ENCODE measurements around the gene CMTM7. TPM values are rescaled to one million over a fixed set of nuclear protein-coding genes. Genes with fewer than 3 reads are reported as not detected.
"Not testable (repeated sequence)": the region's sequence is repeated elsewhere in the genome, so short reads cannot be mapped to it uniquely, and the experiment has no call there.

CMTM7 gene
- polyA plus RNA-seq, 1 donor, result 12.9 TPM

DNA sequence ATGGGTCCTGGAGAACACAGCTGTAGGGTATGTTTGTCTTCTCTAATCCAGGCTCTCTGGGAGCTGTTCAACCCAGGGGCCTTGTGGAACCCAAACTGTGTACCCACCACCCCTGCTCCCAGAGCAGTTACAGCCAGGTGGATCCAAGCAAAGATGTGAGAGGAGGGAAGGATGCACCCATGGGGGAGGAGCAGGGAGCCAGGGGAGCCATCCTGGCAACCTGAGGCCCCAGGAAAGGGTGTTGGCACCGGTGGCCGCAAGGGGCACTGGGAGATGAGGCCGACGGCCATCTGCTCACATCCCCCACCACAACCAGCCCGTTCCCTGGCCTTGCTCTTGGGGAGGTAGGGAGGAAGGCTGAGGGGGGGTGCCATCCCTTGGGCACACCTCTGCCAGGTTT, 67.8 kb downstream of the CMTM7 start:
- no peak for DNase-seq (ENCODE audit: low read depth)

- no peak for DNase-seq (ENCODE audit: low read depth)
Measured at GRCh38 chr3:32460031-32460749, 68.5 kb downstream of the CMTM7 start.

DNA sequence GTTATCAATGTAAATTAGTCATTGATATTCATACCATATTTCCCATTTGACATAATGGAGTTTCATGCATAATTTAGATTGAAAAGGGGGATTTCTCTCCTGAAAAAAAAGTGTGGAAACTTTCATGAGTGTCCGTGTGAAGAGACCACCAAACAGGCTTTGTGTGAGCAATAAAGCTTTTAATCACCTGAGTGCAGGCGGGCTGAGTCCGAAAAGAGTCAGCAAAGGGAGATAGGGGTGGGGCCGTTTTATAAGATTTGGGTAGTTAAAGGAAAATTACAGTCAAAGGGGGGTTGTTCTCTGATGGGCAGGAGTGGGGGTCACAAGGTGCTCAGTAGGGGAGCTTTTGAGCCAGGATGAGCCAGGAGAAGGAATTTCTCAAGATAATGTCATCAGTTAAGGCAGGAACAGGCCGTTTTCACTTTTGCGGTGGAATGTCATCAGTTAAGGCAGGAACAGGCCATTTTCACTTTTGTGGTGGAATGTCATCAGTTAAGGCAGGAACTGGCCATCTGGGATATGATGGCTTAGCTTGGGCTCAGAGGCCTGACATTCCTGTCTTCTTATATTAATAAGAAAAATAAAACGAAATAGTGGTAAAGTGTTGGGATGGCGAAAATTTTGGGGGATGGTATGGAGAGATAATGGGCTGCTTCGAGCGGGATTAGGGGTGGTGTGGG, 69.3 kb downstream of the CMTM7 start:
- DNase-seq (ENCODE audit: low read depth), result not testable (repeated sequence)

- DNase-seq (ENCODE audit: low read depth), result not testable (repeated sequence)
Measured at GRCh38 chr3:32462191-32462986, 70.7 kb downstream of the CMTM7 start.

DNA sequence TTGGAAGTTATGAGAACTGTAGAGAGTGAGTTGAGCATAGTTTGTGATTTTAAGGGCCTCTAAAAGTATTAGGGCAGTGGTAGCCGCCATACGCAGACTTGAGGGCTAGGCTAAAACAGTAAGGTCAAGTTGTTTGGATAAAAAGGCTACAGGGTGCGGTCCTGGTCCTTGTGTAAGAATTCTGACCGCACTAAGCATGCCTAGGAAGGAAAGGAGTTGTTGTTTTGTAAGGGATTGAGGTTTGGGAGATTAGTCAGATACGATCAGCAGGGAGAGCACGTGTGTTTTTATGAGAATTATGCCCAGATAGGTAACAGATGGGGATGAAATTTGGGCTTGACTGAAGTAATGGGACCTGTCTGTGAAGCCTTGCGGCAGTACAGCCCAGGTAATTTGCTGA, 71.8 kb downstream of the CMTM7 start:
- not testable (repeated sequence) for DNase-seq (ENCODE audit: low read depth)

DNA sequence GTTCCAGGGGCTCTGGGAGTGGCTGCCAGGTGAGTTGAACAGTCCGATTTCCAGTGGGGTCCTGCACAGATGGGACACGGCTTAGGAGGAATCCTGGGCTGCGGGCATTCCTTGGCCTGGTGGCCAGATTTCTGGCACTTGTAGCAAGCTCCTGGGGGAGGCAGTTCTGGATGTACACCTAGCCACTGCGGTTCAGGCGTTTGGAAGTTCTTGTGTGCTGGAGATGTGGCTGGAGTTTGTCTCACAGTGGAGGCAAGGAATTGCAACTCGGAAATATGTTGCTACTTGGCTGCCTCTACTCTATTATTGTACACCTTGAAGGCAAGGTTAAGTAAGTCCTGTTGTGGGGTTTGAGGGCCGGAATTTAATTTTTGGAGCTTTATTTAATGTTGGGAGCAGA, 73.1 kb downstream of the CMTM7 start:
- DNase-seq (ENCODE audit: low read depth), result not testable (repeated sequence)

DNA sequence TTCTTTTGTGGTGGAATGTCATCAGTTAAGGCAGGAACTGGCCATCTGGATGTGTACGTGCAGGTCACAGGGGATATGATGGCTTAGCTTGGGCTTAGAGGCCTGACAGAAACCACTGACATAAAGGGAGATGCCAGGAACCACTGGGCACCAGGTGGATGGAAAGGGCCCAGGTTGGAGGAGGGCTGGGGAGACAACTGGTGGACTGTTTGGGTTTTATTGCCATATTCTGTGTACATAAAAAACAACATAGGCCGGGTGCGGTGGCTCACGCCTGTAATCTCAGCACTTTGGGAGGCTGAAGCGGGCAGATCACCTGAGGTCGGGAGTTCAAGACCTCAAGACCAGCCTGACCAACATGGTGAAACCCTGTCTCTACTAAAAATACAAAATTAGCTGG, 75.2 kb downstream of the CMTM7 start:
- DNase-seq (ENCODE audit: low read depth), result not testable (repeated sequence)

DNA sequence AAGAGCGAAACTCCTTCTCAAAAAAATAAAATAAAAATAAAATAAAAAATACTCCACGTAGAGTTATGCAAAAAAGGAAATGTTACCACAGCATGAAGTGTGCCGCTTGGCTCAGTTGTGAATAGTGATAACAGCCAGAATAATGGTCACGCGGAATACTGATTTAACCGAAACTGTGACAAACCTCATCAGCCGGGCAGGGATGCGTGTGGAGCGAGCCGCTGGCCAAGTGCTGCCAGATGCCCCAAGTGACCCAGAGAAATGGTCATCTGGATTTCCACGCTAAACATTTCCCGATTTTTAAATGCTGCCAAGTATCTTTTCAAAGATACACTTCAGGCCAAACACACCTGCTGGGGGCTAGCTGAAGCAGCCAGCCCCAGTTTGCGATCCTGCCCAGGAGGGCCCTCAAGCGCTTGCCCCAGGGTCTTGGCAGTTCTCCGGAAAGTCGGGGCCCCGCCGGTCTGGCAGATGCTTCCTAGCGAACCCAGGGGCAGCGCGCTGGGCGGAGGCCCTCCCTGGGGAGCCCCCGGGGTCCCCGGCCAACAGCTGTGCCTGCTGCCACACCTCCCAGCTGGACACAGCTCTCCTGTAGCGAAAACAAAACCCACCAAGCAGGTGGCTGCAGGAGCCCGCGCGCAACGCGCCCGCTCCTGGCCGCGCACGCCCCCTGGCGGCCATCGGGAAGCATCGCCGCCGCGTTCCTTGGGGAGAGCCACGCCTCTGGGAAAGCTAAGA, 75.8 kb downstream of the CMTM7 start:
- DNase-seq (ENCODE audit: low read depth), result no peak

DNA sequence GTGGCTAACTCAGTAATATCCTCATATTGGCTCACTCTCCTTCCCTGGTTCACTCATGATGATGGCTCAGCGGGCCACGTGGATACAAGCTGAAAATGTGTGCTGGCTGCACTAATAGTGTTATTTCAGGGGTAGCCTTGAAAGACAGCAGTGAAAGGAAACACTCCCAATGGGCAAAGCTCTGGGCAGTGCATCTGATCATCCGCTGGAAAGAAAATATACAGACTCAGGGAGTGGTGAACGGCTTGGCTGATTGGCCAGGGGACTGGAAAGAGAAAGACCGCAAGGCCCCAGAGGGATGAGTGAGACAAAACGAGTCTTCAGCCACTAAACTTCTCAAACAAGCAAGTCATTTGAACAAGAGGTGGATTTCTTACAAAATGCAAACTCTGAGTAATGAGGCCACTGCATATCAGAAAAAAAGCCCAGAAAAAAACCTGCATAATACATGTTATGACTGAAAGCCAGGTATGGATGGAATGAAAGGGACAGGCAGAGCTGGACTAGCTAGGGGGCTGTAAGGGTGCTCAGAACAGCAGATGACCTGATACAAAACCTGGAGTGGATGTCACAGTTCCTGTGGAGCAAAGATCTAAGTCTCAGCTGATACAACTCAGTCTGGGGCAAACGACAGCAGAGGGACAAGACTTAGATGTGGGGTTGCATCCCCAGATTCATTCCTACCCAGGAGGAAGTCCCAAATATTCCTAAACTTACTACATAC, 77.7 kb downstream of the CMTM7 start:
- no peak for DNase-seq (ENCODE audit: low read depth)

DNA sequence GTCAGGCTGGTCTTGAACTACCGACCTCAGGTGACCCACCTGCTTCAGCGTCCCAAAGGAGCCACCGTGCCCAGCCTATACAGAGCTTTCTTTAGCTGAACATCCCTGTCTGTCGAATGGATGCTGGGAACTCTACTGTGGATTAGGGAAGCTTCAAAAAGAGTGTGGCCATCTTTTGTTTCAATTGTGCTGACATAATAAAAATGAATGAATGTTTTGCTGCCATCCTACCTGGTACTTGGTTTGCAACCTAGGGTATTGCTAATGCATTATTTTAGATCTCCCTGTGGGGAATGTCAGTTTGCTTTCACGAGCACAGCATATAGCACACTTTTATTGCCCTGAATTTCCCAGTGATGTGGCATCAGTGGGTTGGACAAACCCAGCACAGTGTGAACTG, 78.7 kb downstream of the CMTM7 start:
- DNase-seq (ENCODE audit: low read depth), result no peak

GRCh38 chr3:32471246-32471645, 79.6 kb downstream of the CMTM7 start:
- no peak for DNase-seq (ENCODE audit: low read depth)

- DNase-seq (ENCODE audit: low read depth), result not testable (repeated sequence)
Measured at GRCh38 chr3:32472151-32472550, 80.5 kb downstream of the CMTM7 start.

GRCh38 chr3:32474201-32474600, 82.5 kb downstream of the CMTM7 start:
- DNase-seq (ENCODE audit: low read depth), result no peak

GRCh38 chr3:32480604-32481003, 89.0 kb downstream of the CMTM7 start:
- DNase-seq (ENCODE audit: low read depth), result no peak

GRCh38 chr3:32481791-32482631, 90.4 kb downstream of the CMTM7 start:
- DNase-seq (ENCODE audit: low read depth), result no peak

DNA sequence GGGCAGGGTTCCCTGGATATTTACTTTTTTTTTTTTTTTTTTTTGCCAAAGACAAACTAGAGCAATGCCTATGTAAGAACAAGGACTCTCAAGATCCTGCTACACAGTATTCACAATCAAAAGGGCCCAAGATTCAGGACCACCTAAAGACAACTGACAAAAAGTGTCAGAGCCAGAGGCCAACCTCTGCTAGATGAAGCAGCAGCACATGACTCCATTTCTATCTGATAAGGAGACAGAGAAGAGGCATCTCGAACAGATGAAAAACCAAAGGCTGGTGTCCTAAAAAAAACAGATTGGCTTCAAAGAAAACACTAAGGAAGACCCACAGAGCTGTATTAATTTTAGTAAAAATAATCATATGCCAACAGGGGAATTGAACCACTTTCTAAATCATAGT, 91.0 kb downstream of the CMTM7 start:
- no peak for DNase-seq (ENCODE audit: low read depth)

DNA sequence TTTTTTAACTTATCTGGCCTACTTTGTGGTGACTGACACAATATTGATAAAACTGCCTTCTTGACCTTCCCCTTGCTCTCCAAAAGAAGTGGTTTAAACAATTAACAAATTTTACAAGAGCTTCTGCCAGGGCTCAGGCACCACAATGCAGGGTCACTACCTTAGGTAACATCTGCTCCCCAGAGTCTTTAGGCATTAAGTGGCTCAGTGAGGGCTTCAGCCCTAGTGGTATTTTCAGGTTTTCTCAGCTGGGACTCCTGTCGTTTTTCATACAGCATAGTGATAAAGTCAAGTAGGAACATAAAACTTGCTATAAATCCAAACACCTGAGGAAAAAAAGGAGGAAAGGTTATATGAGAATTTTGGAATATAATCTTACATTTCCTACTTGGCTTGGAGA, 92.1 kb downstream of the CMTM7 start:
- DNase-seq (ENCODE audit: low read depth), result no peak

DNA sequence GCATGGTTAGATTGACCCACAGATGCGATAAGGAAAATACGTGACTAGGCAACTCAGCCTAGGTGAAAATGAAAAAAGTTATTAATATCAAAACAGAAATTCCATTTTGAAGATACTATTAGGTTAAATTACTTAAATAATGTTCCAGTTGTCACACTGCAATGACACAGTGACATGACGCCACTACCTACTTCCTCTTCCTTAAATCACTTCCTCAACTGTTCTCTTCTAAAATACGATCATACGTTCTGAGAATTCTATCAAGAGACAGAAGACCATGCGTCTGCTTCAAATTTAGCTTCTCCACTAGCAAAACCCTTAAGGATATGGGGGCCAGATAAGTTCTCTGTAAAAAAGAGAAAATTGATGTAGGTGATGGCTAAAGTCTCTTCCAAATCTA, 92.8 kb downstream of the CMTM7 start:
- no peak for DNase-seq (ENCODE audit: low read depth)

- no peak for DNase-seq (ENCODE audit: low read depth)
Measured at GRCh38 chr3:32487781-32488473, 96.3 kb downstream of the CMTM7 start.
